ENCODE measurements around the gene ZNF100. TPM values are rescaled to one million over a fixed set of nuclear protein-coding genes. Genes with fewer than 3 reads are reported as not detected.
"Not testable (repeated sequence)": the region's sequence is repeated elsewhere in the genome, so short reads cannot be mapped to it uniquely, and the experiment has no call there.

Gene ZNF100
- total RNA-seq, 1 experiment from 2014 or later = 37.2 TPM

GRCh38 chr19:21726942-21727747 lies 40.2 kb downstream of the ZNF100 start:
- H4K20me1 ChIP-seq (ENCODE audit: insufficient read depth, low read depth, low read length); DNase-seq; H2AFZ ChIP-seq (ENCODE audit: low read length); H3K27me3 ChIP-seq (ENCODE audit: low read length); H3K4me2 ChIP-seq (ENCODE audit: low read depth, low read length, poor library complexity, severe bottlenecking); H3K4me3 ChIP-seq (ENCODE audit: low read length); H3K27ac ChIP-seq (ENCODE audit: low read length); H3K9me2 ChIP-seq (replicated peaks; ENCODE audit: insufficient read depth, low read length); H3K9ac ChIP-seq (ENCODE audit: low read length); H3K79me2 ChIP-seq (ENCODE audit: low read length); H3K4me1 ChIP-seq (ENCODE audit: low read length): not testable (repeated sequence)
- H3K36me3 ChIP-seq (ENCODE audit: insufficient read depth, low read length) = peaks cover 69% of the 10 kb centered on the region
- peaks cover 47% of the 10 kb centered on the region for H3K9me3 ChIP-seq (ENCODE audit: low read length)

- H3K36me3 ChIP-seq (ENCODE audit: insufficient read depth, low read length) = 0 out of 2 replicates have a peak, but pooled peaks cover 2% of the 10 kb centered on the region
- no peaks in the 10 kb centered on the region for H3K9me2 ChIP-seq (replicated peaks; ENCODE audit: insufficient read depth, low read length)
- no peaks in the 10 kb centered on the region for H3K27me3 ChIP-seq (ENCODE audit: low read length)
- H3K27ac ChIP-seq (ENCODE audit: low read length) = no peak overlapping the region
- H3K9me3 ChIP-seq (ENCODE audit: low read length) = peaks cover 9% of the 10 kb centered on the region
- H3K4me3 ChIP-seq (ENCODE audit: low read length) = no peak overlapping the region
- no peaks in the 10 kb centered on the region for H4K20me1 ChIP-seq (ENCODE audit: insufficient read depth, low read depth, low read length)
- no peak overlapping the region for H3K4me2 ChIP-seq (ENCODE audit: low read depth, low read length, poor library complexity, severe bottlenecking)
- H2AFZ ChIP-seq (ENCODE audit: low read length) = no peak overlapping the region
- no peak overlapping the region for H3K9ac ChIP-seq (ENCODE audit: low read length)
- no peaks in the 10 kb centered on the region for H3K4me1 ChIP-seq (ENCODE audit: low read length)
- DNase-seq = no peak
- H3K79me2 ChIP-seq (ENCODE audit: low read length) = no peaks in the 10 kb centered on the region
Measured at GRCh38 chr19:21713761-21714160, 53.6 kb downstream of the ZNF100 start.

- no peaks in the 10 kb centered on the region for H4K20me1 ChIP-seq (ENCODE audit: insufficient read depth, low read depth, low read length)
- no peak overlapping the region for H3K9ac ChIP-seq (ENCODE audit: low read length)
- H3K27ac ChIP-seq (ENCODE audit: low read length) = no peak overlapping the region
- no peaks in the 10 kb centered on the region for H3K79me2 ChIP-seq (ENCODE audit: low read length)
- H3K36me3 ChIP-seq (ENCODE audit: insufficient read depth, low read length) = no peaks in the 10 kb centered on the region
- no peaks in the 10 kb centered on the region for H3K9me2 ChIP-seq (replicated peaks; ENCODE audit: insufficient read depth, low read length)
- no peaks in the 10 kb centered on the region for H3K4me1 ChIP-seq (ENCODE audit: low read length)
- no peak for DNase-seq
- H3K27me3 ChIP-seq (ENCODE audit: low read length) = no peaks in the 10 kb centered on the region
- H3K9me3 ChIP-seq (ENCODE audit: low read length) = peaks cover 5% of the 10 kb centered on the region
- H2AFZ ChIP-seq (ENCODE audit: low read length) = no peak overlapping the region
- H3K4me2 ChIP-seq (ENCODE audit: low read depth, low read length, poor library complexity, severe bottlenecking) = no peak overlapping the region
- no peak overlapping the region for H3K4me3 ChIP-seq (ENCODE audit: low read length)
Measured at GRCh38 chr19:21709464-21709863, 57.9 kb downstream of the ZNF100 start.

- H3K4me1 ChIP-seq (ENCODE audit: low read length); H4K20me1 ChIP-seq (ENCODE audit: insufficient read depth, low read depth, low read length); H3K36me3 ChIP-seq (ENCODE audit: insufficient read depth, low read length); H3K79me2 ChIP-seq (ENCODE audit: low read length); H3K4me2 ChIP-seq (ENCODE audit: low read depth, low read length, poor library complexity, severe bottlenecking); H2AFZ ChIP-seq (ENCODE audit: low read length); H3K27me3 ChIP-seq (ENCODE audit: low read length); H3K9me2 ChIP-seq (replicated peaks; ENCODE audit: insufficient read depth, low read length); H3K27ac ChIP-seq (ENCODE audit: low read length); H3K9me3 ChIP-seq (ENCODE audit: low read length); H3K9ac ChIP-seq (ENCODE audit: low read length); H3K4me3 ChIP-seq (ENCODE audit: low read length); DNase-seq: not testable (repeated sequence)
Measured at GRCh38 chr19:21707878-21708277, 59.5 kb downstream of the ZNF100 start.

- Histone ChIP-seq H3K9me2 (replicated peaks; ENCODE audit: insufficient read depth, low read length) (no peaks in the 10 kb centered on the region), H3K4me1 (ENCODE audit: low read length) (no peaks in the 10 kb centered on the region), H3K4me2 (ENCODE audit: low read depth, low read length, poor library complexity, severe bottlenecking) (no peak overlapping the region), H3K9me3 (ENCODE audit: low read length) (peaks cover 2% of the 10 kb centered on the region; the same call in 1 of the 2 replicates), H2AFZ (ENCODE audit: low read length) (no peak overlapping the region), H3K4me3 (ENCODE audit: low read length) (no peak overlapping the region), H3K27ac (ENCODE audit: low read length) (no peak overlapping the region), H4K20me1 (ENCODE audit: insufficient read depth, low read depth, low read length) (no peaks in the 10 kb centered on the region), H3K36me3 (ENCODE audit: insufficient read depth, low read length) (no peaks in the 10 kb centered on the region), H3K79me2 (ENCODE audit: low read length) (no peaks in the 10 kb centered on the region), H3K9ac (ENCODE audit: low read length) (no peak overlapping the region), H3K27me3 (ENCODE audit: low read length) (no peaks in the 10 kb centered on the region)
- no peak for DNase-seq
Measured at GRCh38 chr19:21707065-21707464, 60.3 kb downstream of the ZNF100 start.

- no peak overlapping the region for H3K4me3 ChIP-seq (ENCODE audit: low read length)
- H3K4me1 ChIP-seq (ENCODE audit: low read length) = no peaks in the 10 kb centered on the region
- H3K9ac ChIP-seq (ENCODE audit: low read length) = no peak overlapping the region
- H2AFZ ChIP-seq (ENCODE audit: low read length) = no peak overlapping the region
- H3K9me2 ChIP-seq (replicated peaks; ENCODE audit: insufficient read depth, low read length) = no peaks in the 10 kb centered on the region
- H3K27me3 ChIP-seq (ENCODE audit: low read length) = no peaks in the 10 kb centered on the region
- H4K20me1 ChIP-seq (ENCODE audit: insufficient read depth, low read depth, low read length) = no peaks in the 10 kb centered on the region
- no peak for DNase-seq
- no peaks in the 10 kb centered on the region for H3K36me3 ChIP-seq (ENCODE audit: insufficient read depth, low read length)
- no peaks in the 10 kb centered on the region for H3K79me2 ChIP-seq (ENCODE audit: low read length)
- H3K9me3 ChIP-seq (ENCODE audit: low read length) = no peaks in the 10 kb centered on the region; the same call in 1 of the 2 replicates
- no peak overlapping the region for H3K27ac ChIP-seq (ENCODE audit: low read length)
- H3K4me2 ChIP-seq (ENCODE audit: low read depth, low read length, poor library complexity, severe bottlenecking) = no peak overlapping the region
Measured at GRCh38 chr19:21705393-21705792, 62.0 kb downstream of the ZNF100 start.

- Histone ChIP-seq H3K9me3 (ENCODE audit: low read length) (no peaks in the 10 kb centered on the region; the same call in 1 of the 2 replicates), H4K20me1 (ENCODE audit: insufficient read depth, low read depth, low read length) (no peaks in the 10 kb centered on the region), H3K27me3 (ENCODE audit: low read length) (no peaks in the 10 kb centered on the region), H3K79me2 (ENCODE audit: low read length) (no peaks in the 10 kb centered on the region), H2AFZ (ENCODE audit: low read length) (no peak overlapping the region), H3K4me1 (ENCODE audit: low read length) (no peaks in the 10 kb centered on the region), H3K4me2 (ENCODE audit: low read depth, low read length, poor library complexity, severe bottlenecking) (no peak overlapping the region), H3K4me3 (ENCODE audit: low read length) (no peak overlapping the region), H3K36me3 (ENCODE audit: insufficient read depth, low read length) (no peaks in the 10 kb centered on the region), H3K27ac (ENCODE audit: low read length) (no peak overlapping the region), H3K9me2 (replicated peaks; ENCODE audit: insufficient read depth, low read length) (no peaks in the 10 kb centered on the region), H3K9ac (ENCODE audit: low read length) (no peak overlapping the region)
- no peak for DNase-seq
Measured at GRCh38 chr19:21704320-21704719, 63.1 kb downstream of the ZNF100 start.

GRCh38 chr19:21699197-21699596 lies 68.2 kb downstream of the ZNF100 start:
- Histone ChIP-seq H2AFZ (ENCODE audit: low read length) (no peak overlapping the region), H3K9me3 (ENCODE audit: low read length) (no peaks in the 10 kb centered on the region), H3K4me1 (ENCODE audit: low read length) (no peaks in the 10 kb centered on the region), H3K79me2 (ENCODE audit: low read length) (no peaks in the 10 kb centered on the region), H3K9me2 (replicated peaks; ENCODE audit: insufficient read depth, low read length) (no peaks in the 10 kb centered on the region), H3K9ac (ENCODE audit: low read length) (no peak overlapping the region), H3K4me3 (ENCODE audit: low read length) (no peak overlapping the region), H3K4me2 (ENCODE audit: low read depth, low read length, poor library complexity, severe bottlenecking) (no peak overlapping the region), H4K20me1 (ENCODE audit: insufficient read depth, low read depth, low read length) (no peaks in the 10 kb centered on the region), H3K36me3 (ENCODE audit: insufficient read depth, low read length) (no peaks in the 10 kb centered on the region), H3K27ac (ENCODE audit: low read length) (no peak overlapping the region), H3K27me3 (ENCODE audit: low read length) (no peaks in the 10 kb centered on the region)
- no peak for DNase-seq
